Thyroid gland (tissue), 4 donors: ENCODE data around the gene PRKAR2B. TPM values are rescaled to one million over a fixed set of nuclear protein-coding genes. Genes with fewer than 3 reads are reported as not detected.

ENCODE experiments used
- DNase-seq, 2 donors: peaks; one replicate each; pipeline ENCODE4 v3.0.0-alpha.2; 2019
- H3K27ac ChIP-seq, 3 donors: fragments of 200-600 bp; sonication (generic); 1 replicate in 2 of 3; 2 replicates in 1 of 3; pipeline ENCODE4 v1.5.1; 2016 to 2019; ENCODE audit warnings: mild to moderate bottlenecking in 1 of 3, moderate library complexity in 1 of 3
- H3K27me3 ChIP-seq: fragments of 200-600 bp; sonication (generic); one replicate; pipeline ENCODE4 v1.5.1; 2019
- H3K36me3 ChIP-seq, 2 donors: fragments of 200-600 bp; sonication (generic); one replicate each; pipeline ENCODE4 v1.5.1; 2016 to 2019
- H3K4me1 ChIP-seq, 2 donors: fragments of 200-600 bp; sonication (generic); one replicate each; pipeline ENCODE4 v1.5.1; 2017 to 2019
- H3K4me3 ChIP-seq, 3 donors: fragments of 200-600 bp; sonication (generic); replicated peaks in 1 of 3; 1 replicate in 2 of 3; 2 replicates in 1 of 3; pipeline ENCODE4 v1.5.1; 2016; ENCODE audit warnings: mild to moderate bottlenecking in 1 of 3
- H3K9me3 ChIP-seq: fragments of 200-600 bp; sonication (generic); one replicate; pipeline ENCODE4 v1.5.1; 2017
- POLR2A ChIP-seq, 2 donors: fragments of 450-650 bp; IDR thresholded peaks; one replicate each; pipeline ENCODE4 v1.6.1; 2017; ENCODE audit warnings: antibody characterized with exemption in 2 of 2, mild to moderate bottlenecking in 2 of 2, moderate library complexity in 1 of 2
- WGBS, 2 donors: methylation state at CpG; one replicate each; pipeline ENCODE4 v1.1.5; 2017; 5-methylcytosine and 5-hydroxymethylcytosine counted together
- intact Hi-C: fragments of 100-400 bp; cut with DNase I; formaldehyde crosslinking; loops from one replicate; pipeline ENCODE4 v1.15.1; 2023
- total RNA-seq, 4 donors: library from RNA; depleted of rRNA; stranded (reverse); fragments of >200 nt; gene quantifications; one replicate each; pipeline ENCODE4 v1.2.3, GENCODE V29; 2016
- TF ChIP-seq, protein P1 (sequence below), 6 experiments: fragments of 200-600 bp in 3 of 6; fragments of 450-650 bp in 3 of 6; sonication (generic) in 3 of 6; IDR thresholded peaks; one replicate each; pipeline ENCODE4 v1.5.1; 2016 to 2019; ENCODE audit warnings: antibody characterized with exemption in 6 of 6, mild to moderate bottlenecking in 2 of 6, inconsistent platforms in 1 of 6, moderate library complexity in 1 of 6

PRKAR2B gene
- total RNA-seq, 4 donors from 2014 or later: 5.1 to 9.0 (median 6.5) TPM

GRCh38 chr7:107103369-107103768 lies 58.9 kb downstream of the PRKAR2B start:
- 63 to 67% methylated on average over 4 of the region's 4 CpGs for WGBS, 2 donors
- Histone ChIP-seq H3K9me3 (no peaks in the 10 kb centered on the region), H3K27ac (no peak overlapping the region)

DNA sequence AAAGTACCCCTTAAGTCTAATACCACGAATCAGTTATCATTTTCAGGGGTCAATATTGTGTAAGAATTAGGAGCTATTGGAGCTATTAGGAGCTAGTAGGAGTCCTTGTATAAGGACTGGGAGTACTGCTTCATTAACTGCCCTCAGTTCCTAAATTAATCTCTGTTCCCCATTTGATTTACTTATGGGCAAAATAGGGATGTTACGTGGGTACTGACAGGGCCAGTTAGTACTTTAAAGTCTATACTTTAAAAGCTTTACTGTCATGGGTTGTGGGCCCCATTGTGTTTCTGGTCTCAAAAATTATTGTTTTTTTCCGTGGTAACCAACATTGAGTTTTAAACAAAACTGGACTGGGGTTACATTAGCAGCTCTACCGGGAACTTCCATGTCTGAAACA lies 60.3 kb downstream of the PRKAR2B start:
- TF ChIP-seq POLR2A (IDR thresholded peaks at IDR 0.05): no peak
- TF ChIP-seq, protein P1, sequence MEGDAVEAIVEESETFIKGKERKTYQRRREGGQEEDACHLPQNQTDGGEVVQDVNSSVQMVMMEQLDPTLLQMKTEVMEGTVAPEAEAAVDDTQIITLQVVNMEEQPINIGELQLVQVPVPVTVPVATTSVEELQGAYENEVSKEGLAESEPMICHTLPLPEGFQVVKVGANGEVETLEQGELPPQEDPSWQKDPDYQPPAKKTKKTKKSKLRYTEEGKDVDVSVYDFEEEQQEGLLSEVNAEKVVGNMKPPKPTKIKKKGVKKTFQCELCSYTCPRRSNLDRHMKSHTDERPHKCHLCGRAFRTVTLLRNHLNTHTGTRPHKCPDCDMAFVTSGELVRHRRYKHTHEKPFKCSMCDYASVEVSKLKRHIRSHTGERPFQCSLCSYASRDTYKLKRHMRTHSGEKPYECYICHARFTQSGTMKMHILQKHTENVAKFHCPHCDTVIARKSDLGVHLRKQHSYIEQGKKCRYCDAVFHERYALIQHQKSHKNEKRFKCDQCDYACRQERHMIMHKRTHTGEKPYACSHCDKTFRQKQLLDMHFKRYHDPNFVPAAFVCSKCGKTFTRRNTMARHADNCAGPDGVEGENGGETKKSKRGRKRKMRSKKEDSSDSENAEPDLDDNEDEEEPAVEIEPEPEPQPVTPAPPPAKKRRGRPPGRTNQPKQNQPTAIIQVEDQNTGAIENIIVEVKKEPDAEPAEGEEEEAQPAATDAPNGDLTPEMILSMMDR (IDR thresholded peaks at IDR 0.05): no peak
- no peak for DNase-seq
- Histone ChIP-seq H3K9me3 (no peaks in the 10 kb centered on the region), H3K4me1 (no peaks in the 10 kb centered on the region), H3K27me3 (no peaks in the 10 kb centered on the region), H3K4me3 (no peak overlapping the region), H3K36me3 (no peaks in the 10 kb centered on the region), H3K27ac (no peak overlapping the region)
- 84 to 86% methylated on average over 4 of the region's 4 CpGs for WGBS, 2 donors
- intact Hi-C loops: no loop called here

More at GRCh38 chr7:107103369-107103768, 58.9 kb downstream of the PRKAR2B start:
- TF ChIP-seq, protein P1 (IDR thresholded peaks at IDR 0.05): no peak
- TF ChIP-seq POLR2A (IDR thresholded peaks at IDR 0.05): no peak
- Histone ChIP-seq H3K4me1 (no peaks in the 10 kb centered on the region), H3K27me3 (no peaks in the 10 kb centered on the region), H3K36me3 (no peaks in the 10 kb centered on the region), H3K4me3 (no peak overlapping the region)
- no peak for DNase-seq
- intact Hi-C loops: no loop called here

GRCh38 chr7:107105591-107106245 lies 61.2 kb downstream of the PRKAR2B start:
- DNase-seq: no peak
- no peaks in the 10 kb centered on the region for H3K4me1 ChIP-seq
- H3K4me3 ChIP-seq: no peak overlapping the region
- WGBS, 2 donors: 65 to 69% methylated on average over 4 of the region's 4 CpGs
- H3K27me3 ChIP-seq: no peaks in the 10 kb centered on the region
- H3K27ac ChIP-seq: no peak overlapping the region
- no peaks in the 10 kb centered on the region for H3K36me3 ChIP-seq
- intact Hi-C loops: no loop called here
- no peaks in the 10 kb centered on the region for H3K9me3 ChIP-seq
- TF ChIP-seq, protein P1 (IDR thresholded peaks at IDR 0.05): no peak
- TF ChIP-seq POLR2A (IDR thresholded peaks at IDR 0.05): no peak

DNA sequence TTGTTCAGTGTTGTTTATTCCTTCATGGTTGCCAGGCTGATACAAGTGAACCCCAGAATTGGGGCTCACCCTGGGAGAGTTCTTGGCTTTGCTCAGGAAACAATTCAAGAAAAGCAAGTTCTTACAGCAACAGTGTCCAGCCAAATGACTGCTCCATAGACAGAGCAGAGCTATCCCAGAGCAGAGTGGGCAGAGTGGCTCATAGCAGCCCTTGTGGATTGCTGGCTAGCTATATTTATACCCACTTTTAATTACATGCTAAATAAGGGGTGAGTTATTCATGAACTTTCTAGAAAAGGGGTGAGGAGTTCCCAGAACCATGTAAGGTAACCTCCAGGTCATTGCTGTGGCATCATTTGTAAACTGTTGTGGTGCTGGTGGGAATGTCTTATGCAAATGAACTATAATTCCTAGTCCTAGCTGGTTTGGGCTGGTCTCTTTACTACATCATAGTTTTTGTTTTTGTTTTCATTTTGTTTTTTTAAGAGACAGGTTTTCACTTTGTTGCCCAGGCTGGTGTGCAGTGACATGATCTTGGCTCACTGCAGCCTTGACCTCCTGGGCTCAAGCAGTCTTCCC lies 64.4 kb downstream of the PRKAR2B start:
- intact Hi-C loops: no loop called here
- Histone ChIP-seq H3K36me3 (no peaks in the 10 kb centered on the region), H3K27me3 (no peaks in the 10 kb centered on the region), H3K4me3 (no peak overlapping the region), H3K9me3 (no peaks in the 10 kb centered on the region), H3K4me1 (no peaks in the 10 kb centered on the region), H3K27ac (no peak overlapping the region)
- DNase-seq: no peak
- no peak for TF ChIP-seq POLR2A (IDR thresholded peaks at IDR 0.05)

GRCh38 chr7:107109955-107110354 lies 65.5 kb downstream of the PRKAR2B start:
- no peaks in the 10 kb centered on the region for H3K27me3 ChIP-seq
- H3K4me3 ChIP-seq: no peak overlapping the region
- no peak for DNase-seq
- H3K27ac ChIP-seq: no peak overlapping the region
- 98 to 100% methylated on average over 4 of the region's 4 CpGs for WGBS, 2 donors
- H3K9me3 ChIP-seq: no peaks in the 10 kb centered on the region
- TF ChIP-seq, protein P1 (IDR thresholded peaks at IDR 0.05): no peak
- no peak for TF ChIP-seq POLR2A (IDR thresholded peaks at IDR 0.05)
- intact Hi-C loops: no loop called here
- no peaks in the 10 kb centered on the region for H3K36me3 ChIP-seq
- H3K4me1 ChIP-seq: no peaks in the 10 kb centered on the region
